ENCODE measurements around the gene TNS3.
A peak's percentile ranks its signal among the peaks of the same experiment; 100 is the strongest.

TNS3 gene

DNA sequence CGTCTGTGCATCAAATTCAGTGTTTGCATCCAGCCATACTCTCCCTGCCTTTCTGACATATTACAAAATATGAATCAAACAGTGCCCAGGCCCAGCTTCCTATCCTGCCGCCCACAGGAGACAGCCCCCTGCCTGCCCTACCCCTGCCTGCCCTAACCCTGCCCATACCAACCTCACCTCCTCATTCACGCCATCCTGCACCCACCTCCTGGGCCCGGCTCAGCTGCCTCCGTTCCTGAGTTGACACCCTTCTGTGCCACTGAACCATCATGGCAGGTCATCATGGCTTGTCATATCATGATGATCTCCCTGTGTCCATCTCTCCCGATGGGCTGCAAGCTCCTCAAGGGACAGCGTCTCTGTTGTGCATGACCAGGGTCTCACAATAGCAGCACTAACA is 72.3 kb downstream of the TNS3 start:
- H3K4me3 ChIP-seq (ENCODE audit: low read depth, low read length) = no peak overlapping the region
- TF ChIP-seq, protein P1, sequence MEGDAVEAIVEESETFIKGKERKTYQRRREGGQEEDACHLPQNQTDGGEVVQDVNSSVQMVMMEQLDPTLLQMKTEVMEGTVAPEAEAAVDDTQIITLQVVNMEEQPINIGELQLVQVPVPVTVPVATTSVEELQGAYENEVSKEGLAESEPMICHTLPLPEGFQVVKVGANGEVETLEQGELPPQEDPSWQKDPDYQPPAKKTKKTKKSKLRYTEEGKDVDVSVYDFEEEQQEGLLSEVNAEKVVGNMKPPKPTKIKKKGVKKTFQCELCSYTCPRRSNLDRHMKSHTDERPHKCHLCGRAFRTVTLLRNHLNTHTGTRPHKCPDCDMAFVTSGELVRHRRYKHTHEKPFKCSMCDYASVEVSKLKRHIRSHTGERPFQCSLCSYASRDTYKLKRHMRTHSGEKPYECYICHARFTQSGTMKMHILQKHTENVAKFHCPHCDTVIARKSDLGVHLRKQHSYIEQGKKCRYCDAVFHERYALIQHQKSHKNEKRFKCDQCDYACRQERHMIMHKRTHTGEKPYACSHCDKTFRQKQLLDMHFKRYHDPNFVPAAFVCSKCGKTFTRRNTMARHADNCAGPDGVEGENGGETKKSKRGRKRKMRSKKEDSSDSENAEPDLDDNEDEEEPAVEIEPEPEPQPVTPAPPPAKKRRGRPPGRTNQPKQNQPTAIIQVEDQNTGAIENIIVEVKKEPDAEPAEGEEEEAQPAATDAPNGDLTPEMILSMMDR (IDR thresholded peaks at IDR 0.05; ENCODE audit: low read depth, low read length) = no peak
- TF ChIP-seq, protein P2, sequence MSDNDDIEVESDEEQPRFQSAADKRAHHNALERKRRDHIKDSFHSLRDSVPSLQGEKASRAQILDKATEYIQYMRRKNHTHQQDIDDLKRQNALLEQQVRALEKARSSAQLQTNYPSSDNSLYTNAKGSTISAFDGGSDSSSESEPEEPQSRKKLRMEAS (IDR thresholded peaks at IDR 0.05; ENCODE audit: low read depth, low read length) = no peak
- TF ChIP-seq MYC (IDR thresholded peaks at IDR 0.05; ENCODE audit: low read depth, low read length) = no peak
- TF ChIP-seq POLR2A (IDR thresholded peaks at IDR 0.05; ENCODE audit: extremely low read depth, insufficient read length) = no peak
- DNase-seq (ENCODE audit: low read depth) = no peak

DNA sequence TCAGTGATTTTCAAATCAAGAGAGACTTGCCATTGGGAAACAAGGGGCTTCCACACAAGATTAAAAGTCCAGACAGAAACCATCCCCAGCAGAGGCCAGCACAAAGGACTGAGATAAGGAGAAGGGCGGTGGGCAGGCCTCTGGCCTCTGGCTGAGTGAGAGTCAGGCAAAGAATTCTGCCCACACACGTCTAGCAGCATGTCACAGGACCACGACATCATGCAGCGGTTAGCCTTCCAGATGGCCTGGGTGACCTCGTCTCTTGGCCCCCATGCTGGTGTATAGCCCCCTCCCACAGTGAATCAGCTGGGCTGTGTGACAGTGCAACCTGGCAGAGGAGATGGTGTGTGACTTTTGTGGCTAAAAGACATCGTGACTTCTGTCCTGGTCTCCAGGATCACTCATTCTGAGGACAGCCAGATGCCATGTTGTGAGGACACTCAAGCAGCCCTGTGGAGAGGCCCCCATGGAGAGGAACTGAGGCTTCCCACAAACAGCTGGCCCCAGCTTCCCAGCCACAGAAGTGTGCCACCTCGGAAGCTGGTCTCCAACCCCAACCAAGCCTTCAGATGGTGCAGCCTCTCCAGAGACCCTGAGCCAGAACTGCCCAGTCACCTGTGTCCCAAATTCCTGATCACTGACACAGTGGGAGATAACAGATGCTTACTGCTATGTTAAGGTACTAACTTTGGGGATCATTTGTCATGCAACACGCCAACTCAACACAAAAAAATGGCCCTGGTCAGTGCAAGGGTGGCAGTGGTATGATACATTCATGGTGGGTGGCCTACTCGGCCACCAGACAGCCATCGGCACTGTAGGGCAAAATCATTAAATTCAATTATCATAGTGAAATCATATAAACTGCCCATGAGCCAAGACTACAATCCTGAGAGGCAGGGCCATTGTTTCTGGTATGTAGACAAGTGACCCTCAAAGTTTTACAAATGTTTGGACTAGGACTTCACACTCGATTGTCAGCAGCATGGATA is 73.2 kb downstream of the TNS3 start:
- no peak for TF ChIP-seq MYC (IDR thresholded peaks at IDR 0.05; ENCODE audit: low read depth, low read length)
- TF ChIP-seq, protein P2 (IDR thresholded peaks at IDR 0.05; ENCODE audit: low read depth, low read length) = no peak
- DNase-seq (ENCODE audit: low read depth) = no peak
- H3K4me3 ChIP-seq (ENCODE audit: low read depth, low read length) = no peak overlapping the region

DNA sequence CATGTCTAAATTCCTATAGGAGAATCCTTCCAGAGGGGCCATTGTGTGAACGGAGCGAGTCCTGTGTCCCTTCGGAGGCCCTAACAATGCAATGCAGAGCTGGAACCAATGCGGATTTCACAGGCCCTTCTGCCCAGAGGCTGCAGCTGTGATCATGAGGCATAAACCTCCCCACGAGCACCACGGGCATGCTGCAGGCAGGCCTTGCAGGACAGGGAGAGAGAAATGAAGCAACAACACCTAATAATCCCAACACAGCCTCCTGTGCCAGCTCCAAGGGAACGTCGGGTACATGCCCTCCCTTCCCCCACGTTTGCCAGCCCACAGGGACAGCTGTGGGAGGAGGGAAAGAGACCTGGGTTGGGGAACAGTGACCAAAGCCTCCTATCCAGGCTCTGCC is 74.4 kb downstream of the TNS3 start:
- H3K4me3 ChIP-seq (ENCODE audit: low read depth, low read length) = no peak overlapping the region
- TF ChIP-seq MYC (IDR thresholded peaks at IDR 0.05; ENCODE audit: low read depth, low read length) = no peak
- TF ChIP-seq, protein P1 (IDR thresholded peaks at IDR 0.05; ENCODE audit: low read depth, low read length) = no peak
- TF ChIP-seq POLR2A (IDR thresholded peaks at IDR 0.05; ENCODE audit: extremely low read depth, insufficient read length) = no peak
- TF ChIP-seq, protein P2 (IDR thresholded peaks at IDR 0.05; ENCODE audit: low read depth, low read length) = no peak
- DNase-seq (ENCODE audit: low read depth) = no peak

DNA sequence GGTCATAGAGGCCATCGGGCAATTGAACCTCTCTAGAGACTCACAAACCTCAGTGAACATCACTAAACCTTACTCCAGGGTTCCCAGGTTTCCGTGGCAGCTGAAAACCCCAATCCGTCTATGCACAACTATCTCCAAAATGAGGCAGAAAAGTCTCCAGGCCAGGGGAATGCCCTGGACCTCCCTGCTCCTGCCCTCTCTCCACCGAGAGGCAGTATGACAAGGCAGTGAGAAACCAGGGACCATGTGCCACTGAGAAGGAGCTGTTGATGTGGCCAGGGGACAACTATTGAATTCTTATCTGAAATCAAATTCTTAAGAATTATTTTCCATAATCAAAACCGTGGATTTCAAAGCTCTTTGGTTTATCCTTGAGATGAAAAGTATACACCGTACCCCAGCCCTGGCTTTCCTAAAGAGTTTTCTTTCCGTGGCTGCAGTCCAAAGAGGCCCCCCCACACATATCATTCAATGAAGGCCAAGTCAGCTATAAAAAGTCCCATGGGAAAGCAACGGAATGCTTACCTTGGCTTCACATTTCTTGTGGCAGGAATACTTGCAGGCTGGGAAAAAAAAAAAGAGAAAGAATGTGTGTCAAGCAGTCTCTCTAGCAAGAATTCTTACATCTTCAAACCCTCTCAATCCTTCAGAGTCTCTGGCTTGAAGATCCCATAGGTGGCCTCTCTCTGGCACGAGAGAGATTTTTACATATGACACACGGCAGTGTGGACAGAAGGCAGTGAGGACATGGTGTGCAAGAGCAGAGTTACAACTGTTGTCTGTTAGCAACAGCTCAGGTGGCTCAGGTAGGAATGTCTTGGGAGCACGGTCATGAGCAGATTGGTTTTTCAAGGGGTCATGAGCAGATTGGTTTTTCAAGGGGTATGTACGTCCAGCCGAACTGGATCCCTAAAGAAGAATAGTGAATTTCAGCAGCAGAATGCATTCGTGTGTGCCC is 75.2 kb downstream of the TNS3 start:
- H3K4me3 ChIP-seq (ENCODE audit: low read depth, low read length) = no peak overlapping the region
- TF ChIP-seq MYC (IDR thresholded peaks at IDR 0.05; ENCODE audit: low read depth, low read length) (no peak), POLR2A (IDR thresholded peaks at IDR 0.05; ENCODE audit: extremely low read depth, insufficient read length) (no peak)
- TF ChIP-seq, protein P2 (IDR thresholded peaks at IDR 0.05; ENCODE audit: low read depth, low read length) = no peak
- no peak for DNase-seq (ENCODE audit: low read depth)

DNA sequence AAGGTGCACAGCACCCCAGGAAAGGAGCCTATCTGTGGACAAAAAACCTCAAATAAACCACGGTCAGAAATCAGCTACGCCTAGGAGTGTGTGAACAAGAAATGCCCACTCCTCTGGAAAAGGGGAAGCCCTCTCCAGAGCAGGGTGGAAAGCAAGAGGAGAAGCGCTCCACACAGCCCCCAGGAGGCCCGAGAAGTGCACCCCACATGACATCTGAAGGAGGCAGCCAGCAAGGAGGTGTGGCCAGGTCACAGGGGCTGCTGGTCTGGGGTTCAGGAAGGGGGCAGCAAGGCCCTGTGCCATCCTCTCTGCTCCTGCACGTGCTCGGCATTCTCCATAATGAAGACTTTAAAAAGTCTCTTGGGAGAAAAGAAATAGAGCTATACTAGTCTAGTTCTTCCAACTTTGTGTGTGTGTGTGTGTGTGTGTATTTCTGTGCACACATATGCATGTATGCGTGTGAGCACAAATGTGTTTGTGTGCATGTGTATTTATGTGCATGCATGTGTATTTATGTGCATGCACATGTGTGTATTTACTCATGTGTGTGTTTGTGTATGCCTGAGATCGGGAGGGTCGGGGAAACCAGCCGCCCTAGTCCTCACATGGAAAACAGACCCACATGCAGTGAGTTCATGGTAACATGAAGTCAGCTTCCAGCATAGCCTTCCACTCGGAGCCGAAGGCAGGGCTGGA is 76.5 kb downstream of the TNS3 start:
- H3K4me3 ChIP-seq (ENCODE audit: low read depth, low read length) = no peak overlapping the region
- TF ChIP-seq MYC (IDR thresholded peaks at IDR 0.05; ENCODE audit: low read depth, low read length) (no peak), POLR2A (IDR thresholded peaks at IDR 0.05; ENCODE audit: extremely low read depth, insufficient read length) (no peak)
- TF ChIP-seq, protein P2 (IDR thresholded peaks at IDR 0.05; ENCODE audit: low read depth, low read length) = no peak
- TF ChIP-seq, protein P1 (IDR thresholded peaks at IDR 0.05; ENCODE audit: low read depth, low read length) = no peak
- DNase-seq (ENCODE audit: low read depth) = peak; percentile 35
